Panc1 (cell line): ENCODE data around the gene BBS9.

Experiments
- POLR2AphosphoS5 ChIP-seq: IDR thresholded peaks from 2 replicates; pipeline ENCODE4 v1.6.1; 2012; ENCODE audit warnings: mild to moderate bottlenecking, low read depth, low read length, moderate library complexity
- REST ChIP-seq, 2 experiments: IDR thresholded peaks; 2 replicates each; pipeline ENCODE4 v1.6.1; 2011 to 2012; ENCODE audit warnings: low read depth in 2 of 2, control low read depth in 1 of 2, low read length in 1 of 2, mild to moderate bottlenecking in 1 of 2, moderate library complexity in 1 of 2; ENCODE audit not compliant: insufficient read depth in 1 of 2
- SIN3A ChIP-seq: IDR thresholded peaks from 2 replicates; pipeline ENCODE4 v1.6.1; 2012; ENCODE audit warnings: low read depth, mild to moderate bottlenecking, low read length, moderate library complexity, borderline replicate concordance; ENCODE audit not compliant: insufficient read depth
- TCF7L2 ChIP-seq: IDR thresholded peaks from 2 replicates; pipeline ENCODE4 v1.6.1; 2011; ENCODE audit warnings: mild to moderate bottlenecking, low read depth, low read length, inconsistent platforms
- TF ChIP-seq, protein P1 (sequence below): fragments of 450-650 bp; IDR thresholded peaks from 2 replicates; pipeline ENCODE4 v1.5.1; 2017; ENCODE audit warnings: mild to moderate bottlenecking

DNA sequence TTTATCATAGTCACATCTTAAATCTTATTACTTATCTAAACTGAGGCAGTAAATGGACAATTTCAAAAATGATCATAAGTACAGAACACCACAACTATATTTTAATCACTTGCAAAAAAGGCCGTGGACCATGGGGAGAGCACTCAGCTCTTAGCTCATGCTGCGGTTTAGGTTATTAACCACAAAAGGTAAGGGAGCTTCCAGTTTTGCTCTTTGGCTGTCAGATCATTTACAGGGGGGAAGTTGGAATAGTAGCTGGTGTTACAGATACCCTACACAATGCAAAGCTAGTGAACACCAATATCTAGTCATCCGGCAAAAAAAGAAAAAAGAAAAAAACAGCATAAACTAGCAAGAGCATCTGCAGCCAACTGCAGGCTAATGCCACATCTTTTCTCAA, 147.0 kb downstream of the BBS9 start:
- TF ChIP-seq, protein P1, sequence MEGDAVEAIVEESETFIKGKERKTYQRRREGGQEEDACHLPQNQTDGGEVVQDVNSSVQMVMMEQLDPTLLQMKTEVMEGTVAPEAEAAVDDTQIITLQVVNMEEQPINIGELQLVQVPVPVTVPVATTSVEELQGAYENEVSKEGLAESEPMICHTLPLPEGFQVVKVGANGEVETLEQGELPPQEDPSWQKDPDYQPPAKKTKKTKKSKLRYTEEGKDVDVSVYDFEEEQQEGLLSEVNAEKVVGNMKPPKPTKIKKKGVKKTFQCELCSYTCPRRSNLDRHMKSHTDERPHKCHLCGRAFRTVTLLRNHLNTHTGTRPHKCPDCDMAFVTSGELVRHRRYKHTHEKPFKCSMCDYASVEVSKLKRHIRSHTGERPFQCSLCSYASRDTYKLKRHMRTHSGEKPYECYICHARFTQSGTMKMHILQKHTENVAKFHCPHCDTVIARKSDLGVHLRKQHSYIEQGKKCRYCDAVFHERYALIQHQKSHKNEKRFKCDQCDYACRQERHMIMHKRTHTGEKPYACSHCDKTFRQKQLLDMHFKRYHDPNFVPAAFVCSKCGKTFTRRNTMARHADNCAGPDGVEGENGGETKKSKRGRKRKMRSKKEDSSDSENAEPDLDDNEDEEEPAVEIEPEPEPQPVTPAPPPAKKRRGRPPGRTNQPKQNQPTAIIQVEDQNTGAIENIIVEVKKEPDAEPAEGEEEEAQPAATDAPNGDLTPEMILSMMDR, result no peak
- TF ChIP-seq REST (IDR thresholded peaks at IDR 0.05; ENCODE audit: insufficient read depth in 1 of 2, low read depth in 2 of 2, low read length in 1 of 2) (no peak), POLR2AphosphoS5 (no peak), TCF7L2 (no peak), SIN3A (no peak)
